ENCODE results near the gene ESR2. TPM values are rescaled to one million over a fixed set of nuclear protein-coding genes. Genes with fewer than 3 reads are reported as not detected.
"Not testable (repeated sequence)": the region's sequence is repeated elsewhere in the genome, so short reads cannot be mapped to it uniquely, and the experiment has no call there.

ESR2 gene
- total RNA-seq, 1 donor from 2014 or later: not detected

GRCh38 chr14:64215274-64215673 is 78.9 kb downstream of the ESR2 start:
- Mint-ChIP-seq H3K9me3 (ENCODE audit: unreplicated experiment) (no peaks in the 10 kb centered on the region), H3K27me3 (ENCODE audit: unreplicated experiment) (no peaks in the 10 kb centered on the region), H3K36me3 (ENCODE audit: low read depth, unreplicated experiment) (peaks cover 14% of the 10 kb centered on the region), H3K4me1 (ENCODE audit: unreplicated experiment) (no peaks in the 10 kb centered on the region), H3K4me3 (ENCODE audit: unreplicated experiment) (no peak overlapping the region), H3K27ac (ENCODE audit: unreplicated experiment) (no peak overlapping the region)
- DNase-seq (ENCODE audit: low spot score): no peak
- no peak for TF ChIP-seq CTCF (IDR thresholded peaks at IDR 0.05; ENCODE audit: unreplicated experiment)

GRCh38 chr14:64213853-64214570 is 80.2 kb downstream of the ESR2 start:
- H3K36me3 Mint-ChIP-seq (ENCODE audit: low read depth, unreplicated experiment): peaks cover 10% of the 10 kb centered on the region
- H3K27ac Mint-ChIP-seq (ENCODE audit: unreplicated experiment): no peak overlapping the region
- no peaks in the 10 kb centered on the region for H3K4me1 Mint-ChIP-seq (ENCODE audit: unreplicated experiment)
- no peak for DNase-seq (ENCODE audit: low spot score)
- no peak for TF ChIP-seq CTCF (IDR thresholded peaks at IDR 0.05; ENCODE audit: unreplicated experiment)
- no peak overlapping the region for H3K4me3 Mint-ChIP-seq (ENCODE audit: unreplicated experiment)
- no peaks in the 10 kb centered on the region for H3K9me3 Mint-ChIP-seq (ENCODE audit: unreplicated experiment)
- H3K27me3 Mint-ChIP-seq (ENCODE audit: unreplicated experiment): no peaks in the 10 kb centered on the region

GRCh38 chr14:64213086-64213485 is 81.1 kb downstream of the ESR2 start:
- DNase-seq (ENCODE audit: low spot score): no peak

GRCh38 chr14:64212666-64213065 is 81.5 kb downstream of the ESR2 start:
- H3K36me3 Mint-ChIP-seq (ENCODE audit: low read depth, unreplicated experiment): peaks cover 10% of the 10 kb centered on the region
- TF ChIP-seq CTCF (IDR thresholded peaks at IDR 0.05; ENCODE audit: unreplicated experiment): no peak
- no peak overlapping the region for H3K27ac Mint-ChIP-seq (ENCODE audit: unreplicated experiment)
- no peaks in the 10 kb centered on the region for H3K9me3 Mint-ChIP-seq (ENCODE audit: unreplicated experiment)
- no peaks in the 10 kb centered on the region for H3K4me1 Mint-ChIP-seq (ENCODE audit: unreplicated experiment)
- no peak overlapping the region for H3K4me3 Mint-ChIP-seq (ENCODE audit: unreplicated experiment)
- DNase-seq (ENCODE audit: low spot score): no peak
- no peaks in the 10 kb centered on the region for H3K27me3 Mint-ChIP-seq (ENCODE audit: unreplicated experiment)

More at GRCh38 chr14:64213086-64213485, 81.1 kb downstream of the ESR2 start:
- Mint-ChIP-seq H3K27ac (ENCODE audit: unreplicated experiment) (no peak overlapping the region), H3K9me3 (ENCODE audit: unreplicated experiment) (no peaks in the 10 kb centered on the region), H3K4me3 (ENCODE audit: unreplicated experiment) (no peak overlapping the region), H3K36me3 (ENCODE audit: low read depth, unreplicated experiment) (peaks cover 10% of the 10 kb centered on the region), H3K27me3 (ENCODE audit: unreplicated experiment) (no peaks in the 10 kb centered on the region), H3K4me1 (ENCODE audit: unreplicated experiment) (no peaks in the 10 kb centered on the region)
- no peak for TF ChIP-seq CTCF (IDR thresholded peaks at IDR 0.05; ENCODE audit: unreplicated experiment)

- not testable (repeated sequence) for H3K9me3 Mint-ChIP-seq (ENCODE audit: unreplicated experiment); H3K27me3 Mint-ChIP-seq (ENCODE audit: unreplicated experiment); H3K27ac Mint-ChIP-seq (ENCODE audit: unreplicated experiment); H3K4me3 Mint-ChIP-seq (ENCODE audit: unreplicated experiment); DNase-seq (ENCODE audit: low spot score); H3K4me1 Mint-ChIP-seq (ENCODE audit: unreplicated experiment); H3K36me3 Mint-ChIP-seq (ENCODE audit: low read depth, unreplicated experiment)
These were observed 83.3 kb downstream of the ESR2 start for GRCh38 chr14:64210912-64211311.
